ENCODE measurements around the gene IZUMO3. TPM values are rescaled to one million over a fixed set of nuclear protein-coding genes. Genes with fewer than 3 reads are reported as not detected.

Gene IZUMO3
- total and polyA plus RNA-seq, 2 of the 8 experiments (the other 6 are each of a cell fraction or from before 2014, with no cell fraction given): not detected

- no peak overlapping the region for H2BK15ac ChIP-seq (ENCODE audit: low read length)
- 70% methylated on average over 7 of the region's 7 CpGs; no CpG with 5 or more reads in 1 of the 2 experiments for WGBS, 2 experiments (ENCODE audit: extremely low coverage in 1 of 2, insufficient coverage in 1 of 2, insufficient read length in 1 of 2, insufficient replicate concordance in 2 of 2, low coverage in 1 of 2, low lambda C conversion rate in 2 of 2, missing lambda C conversion rate in 1 of 2)
- H2AK5ac ChIP-seq (ENCODE audit: low read depth, low read length): no peak overlapping the region
- FAIRE-seq (no peak), DNase-seq (ENCODE audit: low read depth in 1 of 2, low spot score in 2 of 2) (no peak)
- no peaks in the 10 kb centered on the region for H3K79me1 ChIP-seq (ENCODE audit: low read depth, low read length)
- H2BK20ac ChIP-seq (ENCODE audit: low read length): no peak overlapping the region
- H2AFZ ChIP-seq (ENCODE audit: low read length): no peak overlapping the region
- TF ChIP-seq USF2 (IDR thresholded peaks at IDR 0.05; ENCODE audit: low read length): no peak
- TF ChIP-seq SP4 (IDR thresholded peaks at IDR 0.05; ENCODE audit: low read length): no peak
- H2BK120ac ChIP-seq (replicated peaks; ENCODE audit: low read depth, low read length): no peak overlapping the region
- H4K8ac ChIP-seq (ENCODE audit: extremely low read depth, insufficient read depth, low read length): no peak overlapping the region
- no peaks in the 10 kb centered on the region for H3K27me3 ChIP-seq (replicated peaks in 1 of 4; ENCODE audit: control insufficient read depth in 3 of 4, extremely low read depth in 1 of 4, insufficient read depth in 3 of 4, low read length in 3 of 4)
- H3K18ac ChIP-seq (ENCODE audit: extremely low read depth, low read length): no peak overlapping the region
- H3K9ac ChIP-seq (replicated peaks in 1 of 4; ENCODE audit: extremely low read depth in 1 of 4, low read depth in 3 of 4, low read length in 3 of 4): no peak overlapping the region
- H3K9me3 ChIP-seq (ENCODE audit: insufficient read depth in 2 of 2, low read depth in 1 of 2, low read length in 1 of 2): no peaks in the 10 kb centered on the region
- H4K91ac ChIP-seq (replicated peaks; ENCODE audit: insufficient read length, low read length): no peak overlapping the region
- no peaks in the 10 kb centered on the region for H3K4me1 ChIP-seq (replicated peaks in 1 of 4; ENCODE audit: control insufficient read depth in 3 of 4, insufficient read depth in 4 of 4, low read length in 3 of 4)
- no peaks in the 10 kb centered on the region for H3K23me2 ChIP-seq (ENCODE audit: low read depth, low read length)
- ChIA-PET CTCF (ENCODE audit: partially characterized antibody) (interaction anchor here (1.5 kb wide), 1 partner anchor 69 kb away, joined by 5 read pairs; no protein-coding TSS in a partner anchor), POLR2A (ENCODE audit: partially characterized antibody) (no interaction called here)
- H3K4ac ChIP-seq (replicated peaks; ENCODE audit: insufficient read length, low read depth, low read length): no peak overlapping the region
- no peak overlapping the region for H3K4me2 ChIP-seq (ENCODE audit: insufficient read depth in 1 of 2, low read depth in 2 of 2, low read length in 2 of 2)
- H4K5ac ChIP-seq (ENCODE audit: insufficient read length, low read depth, low read length): no peak overlapping the region
- H3K56ac ChIP-seq (replicated peaks; ENCODE audit: insufficient read length, low read depth, low read length): no peak overlapping the region
- no peak overlapping the region for H3K23ac ChIP-seq (ENCODE audit: insufficient read length)
- no peaks in the 10 kb centered on the region for H3K36me3 ChIP-seq (ENCODE audit: control insufficient read depth in 2 of 4, insufficient read depth in 4 of 4, low read length in 3 of 4)
- H3K27ac ChIP-seq (ENCODE audit: low read depth, low read length): no peak overlapping the region
- no peaks in the 10 kb centered on the region for H3K79me2 ChIP-seq (ENCODE audit: control insufficient read depth in 1 of 2, insufficient read depth in 2 of 2, low read length in 2 of 2)
- no peak overlapping the region for H2BK5ac ChIP-seq (ENCODE audit: low read depth, low read length)
- H4K20me1 ChIP-seq (replicated peaks in 1 of 2; ENCODE audit: control insufficient read depth in 1 of 2, insufficient read depth in 2 of 2, low read length in 2 of 2): no peaks in the 10 kb centered on the region
- no peak overlapping the region for H3K4me3 ChIP-seq (ENCODE audit: extremely low read depth in 1 of 4, insufficient read depth in 2 of 4, low read depth in 3 of 4, low read length in 4 of 4)
- no peak overlapping the region for H3K14ac ChIP-seq (ENCODE audit: insufficient read length)
- H2BK12ac ChIP-seq (ENCODE audit: low read depth, low read length): no peak overlapping the region
Measured at GRCh38 chr9:24545285-24545684, 412 bp downstream of the IZUMO3 start.
